GM21528 (cell line): ENCODE data around the gene HOXA5.

Experiments
- ATAC-seq: cut with Tn5 transposase; IDR thresholded peaks from one replicate; pipeline ENCODE4 v1.9.1; 2021; ENCODE audit warnings: mild to moderate bottlenecking, moderate library complexity; ENCODE audit not compliant: unreplicated experiment, low FRiP score

The HOXA5 gene

GRCh38 chr7:27172315-27172774 lies 28.9 kb upstream of the HOXA5 start:
- no peak for ATAC-seq

- no peak for ATAC-seq
These were observed 28.3 kb upstream of the HOXA5 start for GRCh38 chr7:27171637-27172314.

GRCh38 chr7:27171325-27171636 lies 27.8 kb upstream of the HOXA5 start:
- no peak for ATAC-seq

GRCh38 chr7:27170426-27171324 lies 27.2 kb upstream of the HOXA5 start:
- no peak for ATAC-seq

GRCh38 chr7:27169658-27170425 lies 26.4 kb upstream of the HOXA5 start:
- ATAC-seq: no peak

GRCh38 chr7:27168265-27168947 lies 24.9 kb upstream of the HOXA5 start:
- no peak for ATAC-seq

GRCh38 chr7:27167916-27168264 lies 24.4 kb upstream of the HOXA5 start:
- no peak for ATAC-seq

GRCh38 chr7:27166531-27167505 lies 23.3 kb upstream of the HOXA5 start:
- ATAC-seq: no peak

- ATAC-seq: no peak
These were observed 22.6 kb upstream of the HOXA5 start for GRCh38 chr7:27165996-27166530.

- ATAC-seq: no peak
These were observed 21.9 kb upstream of the HOXA5 start, which contains the start of gene HOXA9 for GRCh38 chr7:27165089-27165995. Gene HOXA9 (minus strand): TSS chr7:27165537. CDS start chr7:27165457, 80 bp downstream.

- no peak for ATAC-seq
These were observed 21.0 kb upstream of the HOXA5 start for GRCh38 chr7:27164367-27165088.

- ATAC-seq: no peak
These were observed 20.5 kb upstream of the HOXA5 start for GRCh38 chr7:27164045-27164366.

GRCh38 chr7:27163288-27164044 lies 20.0 kb upstream of the HOXA5 start:
- ATAC-seq: no peak

- no peak for ATAC-seq
These were observed 19.2 kb upstream of the HOXA5 start for GRCh38 chr7:27162561-27163287.

GRCh38 chr7:27161721-27162560 lies 18.5 kb upstream of the HOXA5 start:
- ATAC-seq: no peak
